ENCODE results near the gene ZC3H8.

The ZC3H8 gene

DNA sequence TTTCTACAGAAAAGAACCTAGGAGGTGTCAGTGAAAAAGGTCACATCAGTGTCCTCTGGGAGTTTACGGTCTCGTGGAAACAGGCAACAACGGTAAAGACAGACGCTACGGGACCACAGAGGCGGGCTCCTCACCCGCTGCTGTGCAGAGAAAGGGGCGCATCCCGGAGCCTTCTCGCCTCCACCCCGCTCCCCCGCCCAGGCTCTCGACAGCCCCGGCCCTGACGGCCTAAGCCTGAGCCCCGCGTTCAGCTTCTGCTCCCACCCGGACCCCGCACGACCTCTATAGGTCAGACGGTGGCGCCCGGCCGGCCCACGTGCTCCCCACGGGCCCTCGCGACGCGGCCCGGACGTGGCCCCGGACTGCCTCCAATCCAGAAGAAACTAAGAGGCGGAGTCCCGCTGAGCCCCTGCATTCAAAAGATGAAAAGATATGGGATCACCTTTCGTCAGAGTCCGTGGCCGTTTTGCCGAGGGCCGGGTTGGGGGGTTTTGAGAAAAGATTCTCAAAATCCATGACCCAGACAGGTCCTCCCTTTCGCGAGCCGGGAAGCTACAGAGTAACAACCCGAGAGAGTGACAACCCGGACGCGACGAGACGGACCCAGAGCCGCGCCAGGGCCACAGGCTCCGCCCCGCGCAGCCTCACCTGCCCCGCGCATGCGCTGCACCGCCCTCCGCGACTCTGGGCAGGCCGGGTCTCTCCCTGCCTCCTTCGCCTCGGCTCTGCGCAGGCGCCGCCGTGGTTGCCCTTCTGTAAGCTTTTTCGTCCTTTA, at the start of gene ZC3H8:
ZC3H8 (minus strand) TSS at position 577 of the 775 bp plus-strand sequence; CDS start at position 516, 61 bp downstream.
- TF ChIP-seq, protein P1, sequence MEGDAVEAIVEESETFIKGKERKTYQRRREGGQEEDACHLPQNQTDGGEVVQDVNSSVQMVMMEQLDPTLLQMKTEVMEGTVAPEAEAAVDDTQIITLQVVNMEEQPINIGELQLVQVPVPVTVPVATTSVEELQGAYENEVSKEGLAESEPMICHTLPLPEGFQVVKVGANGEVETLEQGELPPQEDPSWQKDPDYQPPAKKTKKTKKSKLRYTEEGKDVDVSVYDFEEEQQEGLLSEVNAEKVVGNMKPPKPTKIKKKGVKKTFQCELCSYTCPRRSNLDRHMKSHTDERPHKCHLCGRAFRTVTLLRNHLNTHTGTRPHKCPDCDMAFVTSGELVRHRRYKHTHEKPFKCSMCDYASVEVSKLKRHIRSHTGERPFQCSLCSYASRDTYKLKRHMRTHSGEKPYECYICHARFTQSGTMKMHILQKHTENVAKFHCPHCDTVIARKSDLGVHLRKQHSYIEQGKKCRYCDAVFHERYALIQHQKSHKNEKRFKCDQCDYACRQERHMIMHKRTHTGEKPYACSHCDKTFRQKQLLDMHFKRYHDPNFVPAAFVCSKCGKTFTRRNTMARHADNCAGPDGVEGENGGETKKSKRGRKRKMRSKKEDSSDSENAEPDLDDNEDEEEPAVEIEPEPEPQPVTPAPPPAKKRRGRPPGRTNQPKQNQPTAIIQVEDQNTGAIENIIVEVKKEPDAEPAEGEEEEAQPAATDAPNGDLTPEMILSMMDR (conservative IDR thresholded peaks at IDR 0.05; ENCODE audit: low read depth, low read length), result no peak
- peak within 1 kb of the TSS; percentile 84 for H3K4me3 ChIP-seq (ENCODE audit: low read length)
- peak; percentile 38 for DNase-seq (ENCODE audit: low read depth)

DNA sequence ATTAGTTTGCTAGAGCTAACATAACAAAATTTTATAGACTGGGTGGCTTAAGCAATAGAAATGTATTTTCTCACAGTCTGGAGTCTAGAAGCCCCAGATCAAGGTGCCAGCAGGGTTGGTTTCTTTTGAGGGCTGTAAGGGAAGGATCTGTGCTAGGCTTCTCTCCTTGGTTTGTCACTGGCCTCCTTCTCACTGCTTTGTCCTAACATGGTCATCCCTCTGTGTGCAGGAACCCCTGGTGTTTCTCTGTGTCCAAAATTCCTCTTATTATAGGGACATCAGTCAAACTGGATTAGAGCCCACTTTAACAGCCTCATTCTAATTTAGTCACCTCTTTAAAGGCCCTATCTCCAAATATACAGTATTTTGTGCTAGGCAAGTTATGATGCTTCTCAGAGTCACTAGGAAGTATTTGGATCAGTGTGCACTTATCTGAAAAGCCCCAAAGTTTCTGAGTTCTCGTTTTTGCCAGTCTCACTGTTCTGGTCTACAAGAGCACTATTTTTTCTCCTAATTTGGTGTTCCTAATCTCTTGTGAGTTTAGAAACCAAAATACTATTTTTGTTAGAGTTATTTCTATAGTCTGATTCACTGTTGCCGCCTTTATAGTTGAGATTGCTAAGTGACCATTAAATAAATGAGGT, 49.6 kb upstream of the ZC3H8 start:
- TF ChIP-seq, protein P1 (conservative IDR thresholded peaks at IDR 0.05; ENCODE audit: low read depth, low read length), result no peak
- no peak for DNase-seq (ENCODE audit: low read depth)
- no peak overlapping the region for H3K4me3 ChIP-seq (ENCODE audit: low read length)

DNA sequence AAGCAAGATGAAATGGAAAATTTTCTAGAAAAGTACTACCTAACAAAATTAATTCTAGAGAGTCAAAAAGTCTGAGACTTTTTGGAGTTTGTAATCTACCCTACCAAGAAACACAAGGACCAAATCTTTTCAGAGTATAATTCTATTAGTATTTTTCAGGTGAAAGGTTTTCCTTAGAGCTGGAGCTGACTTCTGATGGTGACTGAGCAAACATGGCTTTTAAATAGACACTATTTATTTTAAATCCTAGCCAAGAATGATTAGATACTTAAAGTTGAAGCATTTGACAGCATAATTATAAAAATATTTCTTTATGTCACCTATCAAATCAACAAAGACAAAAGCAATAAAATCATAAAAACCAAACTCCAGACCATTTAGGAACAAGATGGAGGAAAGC, 47.1 kb upstream of the ZC3H8 start:
- TF ChIP-seq, protein P1 (conservative IDR thresholded peaks at IDR 0.05; ENCODE audit: low read depth, low read length), result no peak
- no peak overlapping the region for H3K4me3 ChIP-seq (ENCODE audit: low read length)
- DNase-seq (ENCODE audit: low read depth), result no peak

DNA sequence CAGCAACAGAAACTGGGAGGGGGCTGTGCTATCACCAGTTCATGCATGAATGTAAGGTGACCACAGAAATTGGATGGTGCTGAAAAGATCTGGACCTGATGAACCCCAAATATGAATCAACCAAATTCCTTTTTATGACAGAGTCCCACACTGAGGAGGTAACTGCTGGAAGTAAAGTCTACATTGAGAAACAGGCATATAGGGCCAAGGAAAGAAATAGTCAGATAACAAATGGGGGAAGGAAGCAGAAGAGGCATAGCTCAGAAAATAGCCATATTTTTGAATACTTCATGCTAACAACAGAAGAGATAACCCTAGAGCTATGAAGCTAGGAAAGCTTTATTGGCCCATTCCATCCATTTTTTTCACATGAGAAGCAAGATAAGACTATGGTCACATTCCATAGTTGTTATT, 46.3 kb upstream of the ZC3H8 start:
- DNase-seq (ENCODE audit: low read depth), result no peak
- TF ChIP-seq, protein P1 (conservative IDR thresholded peaks at IDR 0.05; ENCODE audit: low read depth, low read length), result no peak

DNA sequence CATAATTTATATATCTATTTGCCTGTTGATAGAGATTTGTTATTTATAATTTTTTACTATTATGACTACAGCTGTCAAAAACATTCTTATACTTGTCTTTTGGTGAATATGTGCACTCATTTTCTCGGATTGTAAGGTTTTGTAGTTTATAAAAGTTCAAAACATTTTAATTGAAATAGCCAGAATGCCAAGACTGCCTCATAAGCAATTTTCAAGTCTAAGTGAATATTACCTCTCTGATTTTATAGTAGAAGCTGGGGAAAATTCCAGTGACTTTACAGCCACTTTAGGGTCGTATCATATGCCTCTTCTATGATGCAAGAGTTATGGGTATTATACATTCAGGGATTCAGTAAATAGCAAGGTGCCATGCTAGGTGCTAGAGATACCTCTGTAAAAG, 41.6 kb upstream of the ZC3H8 start:
- DNase-seq (ENCODE audit: low read depth), result no peak
- TF ChIP-seq, protein P1 (conservative IDR thresholded peaks at IDR 0.05; ENCODE audit: low read depth, low read length), result no peak
- H3K4me3 ChIP-seq (ENCODE audit: low read length), result no peak overlapping the region

More for the DNA sequence above, 46.3 kb upstream of the ZC3H8 start:
- H3K4me3 ChIP-seq (ENCODE audit: low read length), result no peak overlapping the region

DNA sequence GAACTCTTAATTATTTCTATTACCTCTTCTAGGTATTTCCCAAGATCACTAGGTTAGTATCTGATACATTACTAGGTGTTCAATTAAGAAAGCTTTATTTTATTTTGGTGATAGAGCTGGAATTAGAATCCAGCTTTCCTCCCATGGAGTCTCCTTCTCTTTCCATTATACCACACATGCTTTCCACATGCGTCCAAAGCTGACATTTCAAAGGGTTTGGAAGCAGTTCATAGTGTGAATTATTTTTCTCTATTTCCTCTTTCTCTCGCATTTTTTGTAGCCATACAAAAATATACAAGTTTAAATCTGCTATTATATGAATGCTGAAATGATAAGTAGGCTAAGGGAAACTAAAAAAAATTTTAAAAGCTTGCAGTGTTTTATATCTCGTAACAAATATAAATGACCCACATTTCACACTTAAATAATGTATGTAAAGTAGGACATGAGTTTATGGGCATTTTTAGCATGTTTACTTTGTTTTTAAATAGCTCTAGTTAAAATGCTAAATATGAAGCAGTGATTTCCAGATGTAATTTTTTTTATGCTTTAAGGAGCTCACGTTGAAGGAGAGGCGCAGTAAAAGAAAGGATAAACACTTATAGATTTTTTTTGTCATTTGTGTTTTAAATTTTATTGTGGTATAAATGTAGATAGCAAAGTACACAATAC, 40.7 kb upstream of the ZC3H8 start:
- no peak overlapping the region for H3K4me3 ChIP-seq (ENCODE audit: low read length)
- TF ChIP-seq, protein P1 (conservative IDR thresholded peaks at IDR 0.05; ENCODE audit: low read depth, low read length), result no peak
- no peak for DNase-seq (ENCODE audit: low read depth)

All from retinal pigment epithelial cell (primary cell).